ENCODE data around the gene RGP1.

RGP1 gene

GRCh38 chr9:35723426-35723825 lies 25.7 kb upstream of the RGP1 start:
- no peak for DNase-seq

- no peak for DNase-seq
These were observed 25.2 kb upstream of the RGP1 start for GRCh38 chr9:35723908-35724307.

- no peak for DNase-seq
These were observed 23.7 kb upstream of the RGP1 start for GRCh38 chr9:35725362-35725761.

- DNase-seq = no peak
These were observed 22.2 kb upstream of the RGP1 start for GRCh38 chr9:35726931-35727330.

- DNase-seq = no peak
These were observed 21.4 kb upstream of the RGP1 start for GRCh38 chr9:35727676-35728040.

GRCh38 chr9:35728041-35728971 lies 20.8 kb upstream of the RGP1 start:
- DNase-seq = no peak

- DNase-seq = no peak
These were observed 20.0 kb upstream of the RGP1 start for GRCh38 chr9:35729101-35729500.

- peak; percentile 5 for DNase-seq
These were observed 19.2 kb upstream of the RGP1 start for GRCh38 chr9:35729700-35730485.

- DNase-seq = no peak
These were observed 18.6 kb upstream of the RGP1 start for GRCh38 chr9:35730486-35730854.

GRCh38 chr9:35731415-35732184 lies 17.5 kb upstream of the RGP1 start:
- DNase-seq = no peak

GRCh38 chr9:35732185-35732799 lies 16.8 kb upstream of the RGP1 start, which contains the start of the genes CREB3 and TLN1:
Gene CREB3 (plus strand): TSS chr9:35732666. CDS start chr9:35732773, 107 bp downstream.
Gene TLN1 (minus strand): TSS chr9:35732195. CDS start chr9:35725694, 6,501 bp downstream.
- DNase-seq = peak; percentile 95

GRCh38 chr9:35732800-35733541 lies 16.1 kb upstream of the RGP1 start:
- DNase-seq = no peak

- DNase-seq = no peak
These were observed 15.0 kb upstream of the RGP1 start for GRCh38 chr9:35734096-35734495.

- DNase-seq = peak; percentile 28
These were observed 12.9 kb upstream of the RGP1 start for GRCh38 chr9:35736201-35736633.

- no peak for DNase-seq
These were observed 11.9 kb upstream of the RGP1 start for GRCh38 chr9:35737143-35737542.

GRCh38 chr9:35738186-35738585 lies 10.9 kb upstream of the RGP1 start:
- DNase-seq = no peak

GRCh38 chr9:35738924-35739323 lies 10.2 kb upstream of the RGP1 start:
- DNase-seq = no peak

- DNase-seq = no peak
These were observed 8.8 kb upstream of the RGP1 start for GRCh38 chr9:35740243-35740642.

GRCh38 chr9:35741740-35742139 lies 7.3 kb upstream of the RGP1 start:
- no peak for DNase-seq

- no peak for DNase-seq
These were observed 5.6 kb upstream of the RGP1 start for GRCh38 chr9:35743452-35743851.

- DNase-seq = no peak
These were observed 5.1 kb upstream of the RGP1 start for GRCh38 chr9:35743880-35744518.
